HG03280 (cell line): ENCODE data around the gene NRN1L.
"Not testable (repeated sequence)": the region's sequence is repeated elsewhere in the genome, so short reads cannot be mapped to it uniquely, and the experiment has no call there.

Experiments
- ATAC-seq: cut with Tn5 transposase; IDR thresholded peaks from one replicate; pipeline ENCODE4 v1.9.1; 2021; ENCODE audit warnings: mild to moderate bottlenecking, moderate library complexity; ENCODE audit not compliant: unreplicated experiment

NRN1L gene

GRCh38 chr16:67884684-67885083 is at the start of gene NRN1L:
TSS of gene NRN1L (plus strand) at chr16:67884885. CDS start at chr16:67884904, 19 bp downstream.
- no peak for ATAC-seq

DNA sequence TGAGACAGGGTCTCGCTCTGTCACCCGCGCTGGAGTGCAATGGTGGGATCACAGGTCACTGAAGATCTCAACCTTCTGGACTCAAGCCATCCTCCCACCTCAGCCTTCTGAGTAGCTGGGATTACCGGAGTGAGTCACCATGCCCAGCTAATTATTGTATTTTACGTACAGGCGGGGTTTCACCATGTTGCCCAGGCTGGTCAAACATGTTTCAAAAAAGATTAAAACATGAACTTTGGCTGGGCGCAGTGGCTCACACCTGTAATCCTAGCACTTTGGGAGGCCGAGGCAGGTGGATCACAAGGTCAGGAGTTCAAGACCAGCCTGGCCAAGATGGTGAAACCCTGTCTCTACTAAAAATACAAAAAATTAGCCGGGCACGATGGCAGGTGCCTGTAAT is 47.5 kb upstream of the NRN1L start:
- not testable (repeated sequence) for ATAC-seq

DNA sequence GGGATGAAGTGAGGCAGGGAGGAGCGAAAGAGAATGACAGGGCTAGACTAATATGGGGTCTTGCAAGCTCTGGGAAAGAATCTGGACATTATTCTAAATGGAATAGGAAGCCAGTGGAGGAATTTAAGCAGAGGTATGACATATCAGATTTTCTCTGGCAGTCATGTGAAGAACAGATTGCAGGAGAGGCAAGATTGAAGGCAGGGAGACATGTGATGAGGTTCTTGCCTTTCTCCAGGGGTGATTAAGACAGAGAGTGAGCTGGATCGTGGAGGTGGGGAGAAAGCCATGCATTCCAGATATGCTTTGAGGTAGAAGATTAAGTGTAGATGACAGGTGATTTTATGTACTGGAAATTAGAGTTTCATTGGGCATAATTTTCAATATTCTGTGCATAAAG is 46.9 kb upstream of the NRN1L start:
- ATAC-seq: no peak

- ATAC-seq: no peak
These were observed 43.4 kb upstream of the NRN1L start for GRCh38 chr16:67841198-67841815.

DNA sequence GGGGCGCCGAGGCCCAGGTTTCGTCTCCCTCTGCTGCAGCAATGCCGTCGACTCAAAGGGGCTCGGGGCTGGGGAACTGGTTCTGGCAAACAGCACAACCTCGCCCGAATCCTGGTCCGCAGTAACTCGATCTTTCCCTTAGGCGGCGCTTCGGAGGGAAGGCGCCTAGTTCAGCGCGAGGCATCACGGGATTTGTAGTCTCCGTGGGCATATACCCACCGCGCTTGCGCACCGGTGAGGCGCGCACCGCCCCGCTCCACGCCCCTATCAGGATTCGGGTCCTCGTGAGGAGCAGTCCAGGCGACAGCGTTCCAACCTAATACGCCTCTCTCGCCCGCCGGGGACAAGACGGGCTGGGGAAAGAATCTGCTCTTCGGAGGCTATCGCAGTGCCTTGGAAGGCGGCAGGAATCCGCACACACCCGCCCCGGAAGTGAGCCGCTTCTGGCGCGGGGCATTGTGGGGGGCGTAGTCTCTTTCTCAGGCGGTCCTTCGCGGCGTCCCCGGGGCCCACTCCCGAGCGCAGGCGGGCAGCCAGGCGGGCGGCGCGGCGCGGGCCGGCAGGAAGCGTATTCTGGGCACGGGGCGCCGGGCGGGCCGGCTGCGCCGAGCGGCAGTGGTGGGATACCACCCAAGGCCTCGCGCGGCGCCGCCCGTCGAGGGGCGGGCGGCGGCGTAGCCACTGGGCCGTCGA is 42.7 kb upstream of the NRN1L start, which contains the start of gene THAP11:
TSS of gene THAP11 (plus strand) at position 505 of the 693 bp plus-strand sequence. CDS start 235 bp downstream, outside the sequence.
- ATAC-seq: peak; percentile 48

GRCh38 chr16:67842509-67843342 is 42.0 kb upstream of the NRN1L start:
- ATAC-seq: peak; percentile 5

GRCh38 chr16:67843343-67843765 is 41.3 kb upstream of the NRN1L start:
- no peak for ATAC-seq

GRCh38 chr16:67844497-67844896 is 40.2 kb upstream of the NRN1L start:
- no peak for ATAC-seq

DNA sequence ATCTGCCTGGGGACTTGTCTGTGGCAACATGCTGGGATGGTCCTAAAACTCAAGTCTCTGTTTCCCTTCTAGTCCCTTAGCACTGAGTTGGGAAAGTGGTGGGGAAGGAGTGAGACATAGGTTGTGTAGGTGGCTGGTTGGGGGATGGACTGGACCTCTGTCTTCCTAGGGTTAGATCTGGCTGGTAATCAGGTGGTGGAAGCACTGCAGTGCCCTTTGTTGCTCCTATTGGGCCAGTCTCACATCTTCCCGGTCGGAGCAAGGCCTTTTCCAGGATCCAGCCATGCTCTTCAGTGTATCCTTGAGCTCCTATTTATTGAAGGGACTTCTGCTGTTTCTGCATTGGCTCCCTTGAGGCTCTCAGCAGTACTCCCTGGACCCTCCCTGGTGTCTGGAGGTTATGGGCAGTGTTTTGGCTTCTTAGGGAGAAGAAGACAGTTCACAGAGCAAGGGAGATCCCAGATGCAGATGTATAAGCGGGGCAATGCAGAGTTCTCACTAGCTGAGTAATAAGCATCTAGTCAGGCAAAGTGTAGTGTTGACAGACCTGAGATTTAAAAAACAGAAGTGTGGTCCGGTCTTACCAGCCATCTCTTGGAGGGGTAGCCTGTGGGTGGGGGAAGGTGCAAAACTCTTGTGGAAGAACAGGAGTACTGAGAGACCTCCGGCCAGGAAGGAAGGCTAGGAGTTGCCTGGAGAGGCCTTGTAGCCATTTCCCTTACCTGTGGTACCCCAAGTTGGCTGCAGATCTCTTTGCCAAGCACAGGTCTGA is 39.2 kb upstream of the NRN1L start:
- no peak for ATAC-seq

DNA sequence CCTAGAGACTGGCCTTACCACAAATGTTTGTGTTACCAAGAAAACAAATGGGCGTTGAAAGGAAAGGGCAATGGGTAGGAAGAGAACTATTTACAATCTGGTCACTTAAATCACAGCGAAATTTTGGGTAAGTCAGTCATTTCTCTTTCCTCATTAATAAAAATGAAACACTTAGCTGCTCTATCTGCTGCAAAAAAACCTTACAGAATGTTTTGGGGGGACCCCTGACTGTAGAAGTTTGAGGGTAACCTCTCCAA is 38.7 kb upstream of the NRN1L start:
- ATAC-seq: no peak

DNA sequence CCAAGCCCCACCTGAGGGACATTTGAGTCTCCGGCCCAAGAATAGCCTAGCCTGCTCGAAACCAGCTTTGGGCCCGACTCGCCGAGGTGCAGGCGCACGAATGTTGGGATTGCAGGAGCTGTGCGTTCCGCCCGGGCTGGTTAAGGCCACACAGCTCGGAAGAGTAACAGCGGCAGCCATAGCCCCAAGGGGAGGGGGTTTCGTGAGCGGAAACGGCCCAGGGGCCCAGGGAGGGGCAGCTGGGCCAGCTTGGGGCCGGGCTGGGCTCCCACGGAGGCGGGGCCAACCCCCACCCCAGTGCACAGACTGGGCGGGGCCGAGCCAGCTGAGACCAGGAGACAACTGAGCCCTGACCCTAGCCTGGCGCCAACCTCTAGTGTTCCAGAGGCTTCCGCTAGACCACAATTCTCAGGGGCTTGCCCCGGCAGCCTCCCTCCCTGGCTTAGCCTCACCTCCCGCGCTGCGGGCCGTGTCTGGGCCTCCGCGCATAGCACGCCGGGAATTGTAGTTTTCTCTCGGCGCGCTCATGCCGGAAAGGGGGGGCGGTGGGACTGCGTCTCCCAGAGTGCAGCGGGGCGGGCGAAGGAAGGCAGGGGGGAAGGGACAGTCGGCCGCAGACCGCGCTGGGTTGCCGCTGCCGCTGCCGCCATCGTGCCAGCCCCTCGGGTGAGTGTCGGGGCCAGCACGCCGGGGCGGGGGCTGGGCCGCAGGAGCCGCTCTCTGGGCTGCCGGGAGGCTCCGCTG is 38.2 kb upstream of the NRN1L start, which contains the start of gene NUTF2:
TSS of gene NUTF2 (plus strand) at position 614 of the 744 bp plus-strand sequence. CDS start 18,198 bp downstream, outside the sequence.
- ATAC-seq: peak; percentile 56

DNA sequence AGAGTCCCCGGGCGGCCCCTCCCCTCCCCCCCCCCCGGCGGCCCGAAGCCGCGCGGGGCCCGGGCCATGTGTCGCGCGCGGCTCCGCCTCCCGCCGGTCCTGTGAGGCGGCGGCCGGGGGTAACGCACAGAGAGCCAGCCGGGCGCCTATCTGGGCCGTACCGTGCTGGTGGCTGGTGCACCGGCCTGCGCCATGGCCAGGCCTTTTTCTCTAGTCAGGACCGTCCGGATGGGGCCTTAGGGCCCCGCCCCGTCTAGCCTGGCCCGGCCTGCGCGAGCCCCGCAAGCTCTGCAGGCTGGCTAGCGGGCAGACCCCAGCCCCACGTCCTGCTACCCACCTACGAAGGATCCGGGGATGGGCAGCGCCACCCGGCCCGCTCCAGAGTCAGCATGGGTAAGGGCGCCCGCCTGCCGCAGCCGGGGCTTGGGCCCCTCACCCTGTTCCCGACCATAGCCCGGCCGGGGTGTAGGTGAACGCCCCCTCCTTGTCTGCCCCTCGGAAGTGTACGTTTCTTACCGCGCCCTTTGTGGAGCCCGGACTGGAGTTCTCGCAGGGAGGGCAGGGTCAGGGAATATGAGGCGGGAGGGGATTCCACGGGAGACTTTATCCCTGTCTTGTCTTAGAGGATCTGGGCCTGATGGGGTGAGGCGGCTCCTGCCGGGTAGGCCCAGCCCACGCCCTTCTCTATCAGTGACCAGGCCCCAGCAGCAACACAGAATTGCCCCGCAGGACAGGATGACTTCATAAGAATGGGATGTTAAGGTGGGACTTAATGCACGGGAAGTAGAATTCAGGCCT is 37.4 kb upstream of the NRN1L start, which contains the start of gene CENPT:
TSS of gene CENPT (minus strand) at position 630 of the 798 bp plus-strand sequence. CDS start 13,834 bp downstream, outside the sequence.
- peak; percentile 37 for ATAC-seq

GRCh38 chr16:67848118-67848517 is 36.6 kb upstream of the NRN1L start:
- ATAC-seq: no peak

DNA sequence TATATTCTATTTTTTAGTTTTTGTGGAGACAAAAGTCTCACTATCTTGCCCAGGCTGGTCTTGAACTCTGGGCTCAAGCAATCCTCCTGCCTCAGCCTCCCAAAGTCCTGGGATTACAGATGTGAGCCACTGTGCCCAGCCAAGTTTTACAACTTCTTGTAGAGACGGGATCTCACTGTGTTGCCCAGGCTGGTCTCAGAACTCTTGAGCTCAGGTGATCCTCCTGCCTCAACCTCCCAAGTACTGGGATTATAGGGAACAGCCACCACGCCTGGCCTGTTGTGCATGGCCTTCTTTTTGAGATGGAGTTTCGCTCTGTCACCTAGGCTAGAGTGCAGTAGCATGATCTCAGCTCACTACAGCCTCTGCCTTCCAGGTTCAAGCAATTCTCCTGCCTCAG is 31.0 kb upstream of the NRN1L start:
- no peak for ATAC-seq

GRCh38 chr16:67855789-67856188 is 28.9 kb upstream of the NRN1L start:
- no peak for ATAC-seq

DNA sequence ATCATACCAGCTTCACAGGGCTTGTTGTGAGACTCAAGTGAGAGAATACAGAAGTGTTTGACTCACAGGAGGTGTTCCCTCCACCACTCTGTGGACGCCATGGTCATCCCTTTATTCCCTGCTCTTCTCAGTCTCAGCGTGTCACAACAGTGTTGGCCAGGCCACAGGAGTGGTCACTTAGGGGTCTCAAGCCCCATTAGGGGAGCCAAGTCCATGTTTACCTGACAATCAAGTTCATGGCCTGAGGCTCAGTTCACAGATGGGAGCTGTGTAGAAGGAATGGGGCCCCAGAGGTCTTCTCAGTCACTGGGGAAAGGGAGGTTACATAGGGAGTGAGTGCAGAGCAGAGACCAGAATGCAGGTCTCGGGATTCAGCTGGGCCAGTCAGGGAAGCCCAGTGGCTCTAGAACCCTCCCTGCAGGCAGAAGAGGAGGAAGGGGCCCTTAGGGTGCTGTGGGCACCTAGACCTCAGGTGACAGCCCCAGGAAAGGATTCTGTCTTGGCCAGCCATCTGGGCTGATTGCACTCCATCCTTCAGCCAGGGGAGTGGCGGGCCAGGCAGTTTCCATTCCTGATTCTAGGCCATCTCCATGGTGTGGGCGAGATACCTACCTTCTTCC is 27.6 kb upstream of the NRN1L start:
- no peak for ATAC-seq

GRCh38 chr16:67857547-67858233 is 27.0 kb upstream of the NRN1L start:
- no peak for ATAC-seq

DNA sequence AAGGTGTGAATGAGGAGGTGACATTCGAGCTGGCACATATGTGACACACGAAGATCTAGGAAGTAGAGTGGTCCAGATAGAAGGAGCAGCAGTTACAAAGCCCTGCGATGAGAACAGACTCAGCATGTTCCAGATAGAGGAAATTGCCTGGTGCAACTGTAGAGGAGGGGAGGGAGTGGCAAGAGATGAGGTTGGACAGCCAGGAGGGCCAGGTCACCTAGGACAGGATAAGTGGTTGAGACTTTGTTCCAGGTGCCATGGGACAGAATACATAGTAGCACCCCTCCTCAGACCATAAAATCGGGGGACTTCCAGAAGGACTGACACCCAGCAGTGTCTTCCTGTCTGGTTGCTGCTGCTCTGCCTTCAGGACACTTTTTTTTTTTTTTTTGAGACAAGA is 26.2 kb upstream of the NRN1L start:
- no peak for ATAC-seq
